HepG2 (cell line): ENCODE measurements around the gene FYTTD1. TPM values are rescaled to one million over a fixed set of nuclear protein-coding genes. Genes with fewer than 3 reads are reported as not detected.

Experiments used
- ATAC-seq: fragments of 200-7000 bp; cut with Tn5 transposase; 3 replicates; pipeline ENCODE4 v1.9.1; 2020; ENCODE audit warnings: mild to moderate bottlenecking, moderate library complexity
- BruUV-seq: library from RNA; stranded (reverse); fragments of 400-500 nt; replicated peaks from 2 replicates; lab custom pipeline; 2021; lab: Mats Ljungman, UMichigan
- CTCF ChIA-PET: fragments of 300-600 bp; formaldehyde crosslinking; extraction: SDS; loops from one replicate; lab custom pipeline; 2021; ENCODE audit warnings: low total read pairs, inconsistent platforms, low intra/inter-chr PET ratio; lab: Yijun Ruan, JAX
- POLR2A ChIA-PET: fragments of 350-600 bp; sonication (Branson Sonifier 250); formaldehyde crosslinking; loops from one replicate; lab custom pipeline; 2020; ENCODE audit warnings: antibody characterized with exemption, inconsistent platforms; lab: Yijun Ruan, JAX
- DNase-seq: peaks from one replicate; pipeline ENCODE4 v3.0.0-alpha.2; 2015; ENCODE audit warnings: low spot score
- FAIRE-seq: peaks from 3 replicates; lab custom pipeline; 2011; peaks lifted over from hg19 to GRCh38; lab: Jason Lieb, UNC
- H2AFZ ChIP-seq: one replicate; pipeline ENCODE4 v1.6.1; 2011; ENCODE audit warnings: low read length, inconsistent platforms
- H3K27ac ChIP-seq: fragments of 300-600 bp; 3 replicates; pipeline ENCODE4 v1.8.0; 2011; ENCODE audit warnings: mixed run types, mild to moderate bottlenecking, mixed read lengths, low read length, inconsistent platforms; ENCODE audit not compliant: insufficient read depth; ENCODE audit errors: extremely low read length
- H3K27me3 ChIP-seq, 2 experiments: fragments of 200-600 bp in 1 of 2; 2 replicates in 1 of 2; 3 replicates in 1 of 2; pipeline versions ENCODE4 v1.6.0 to v1.8.0; 2011; ENCODE audit warnings: low read length in 2 of 2, mild to moderate bottlenecking in 2 of 2, moderate library complexity in 2 of 2, inconsistent platforms in 1 of 2; ENCODE audit not compliant: insufficient read depth in 2 of 2, control insufficient read depth in 1 of 2
- H3K36me3 ChIP-seq, 2 experiments: fragments of 200-600 bp in 1 of 2; replicated peaks in 1 of 2; 2 replicates in 1 of 2; 3 replicates in 1 of 2; pipeline versions ENCODE4 v1.5.1 to v1.8.0; 2011; ENCODE audit warnings: low read length in 2 of 2, inconsistent platforms in 1 of 2; ENCODE audit not compliant: insufficient read depth in 2 of 2, control insufficient read depth in 1 of 2
- H3K4me1 ChIP-seq: 2 replicates; pipeline ENCODE4 v1.5.1; 2012; ENCODE audit warnings: low read length, inconsistent platforms; ENCODE audit not compliant: insufficient read depth
- H3K4me2 ChIP-seq: 2 replicates; pipeline ENCODE4 v1.6.0; 2011; ENCODE audit warnings: low read depth, low read length, inconsistent platforms
- H3K4me3 ChIP-seq, 3 experiments: fragments of 200-600 bp in 1 of 3; sonication (generic), shearing (Covaris generic) in 1 of 3; replicated peaks in 1 of 3; 2 replicates each; pipeline ENCODE4 v1.5.1; 2011 to 2016; ENCODE audit warnings: low read length in 3 of 3, inconsistent platforms in 2 of 3, low read depth in 2 of 3, mild to moderate bottlenecking in 2 of 3, control low read depth in 1 of 3, mixed read lengths in 1 of 3; ENCODE audit not compliant: insufficient read depth in 1 of 3
- H3K79me2 ChIP-seq: one replicate; pipeline ENCODE4 v1.6.1; 2011; ENCODE audit warnings: low read length, inconsistent platforms; ENCODE audit not compliant: insufficient read depth
- H3K9ac ChIP-seq: 2 replicates; pipeline ENCODE4 v1.6.0; 2011; ENCODE audit warnings: mild to moderate bottlenecking, low read depth, low read length, inconsistent platforms; ENCODE audit not compliant: insufficient read depth
- H3K9me3 ChIP-seq: 2 replicates; pipeline ENCODE4 v1.5.1; 2012; ENCODE audit warnings: mild to moderate bottlenecking, low read length
- H4K20me1 ChIP-seq: 2 replicates; pipeline ENCODE4 v1.6.0; 2011; ENCODE audit warnings: inconsistent platforms, mild to moderate bottlenecking, low read length, moderate library complexity; ENCODE audit not compliant: insufficient read depth
- AKAP8 ChIP-seq: sonication (generic); formaldehyde crosslinking; IDR thresholded peaks from 2 replicates; pipeline ENCODE4 v1.5.1; 2020; ENCODE audit warnings: mild to moderate bottlenecking, missing genetic modification reagents
- ATRX ChIP-seq: sonication (generic); formaldehyde crosslinking; IDR thresholded peaks from 2 replicates; pipeline ENCODE4 v1.4.0; 2020; ENCODE audit warnings: missing genetic modification reagents, borderline replicate concordance
- ELF1 ChIP-seq: sonication (generic); formaldehyde crosslinking; IDR thresholded peaks from 2 replicates; pipeline ENCODE4 v1.4.0; 2020; ENCODE audit warnings: missing genetic modification reagents
- ELF3 ChIP-seq: IDR thresholded peaks from 2 replicates; pipeline ENCODE4 v1.6.1; 2016; ENCODE audit warnings: missing genetic modification reagents, missing compliant biosample characterization
- HNRNPUL1 ChIP-seq: fragments of 200-400 bp; formaldehyde crosslinking; IDR thresholded peaks from 2 replicates; pipeline ENCODE4 v1.6.1; 2017; ENCODE audit warnings: low read depth, mild to moderate bottlenecking, low read length, moderate library complexity
- MIER3 ChIP-seq: IDR thresholded peaks from 2 replicates; pipeline ENCODE4 v1.6.1; 2016; ENCODE audit warnings: missing compliant biosample characterization, borderline replicate concordance
- SAP130 ChIP-seq: IDR thresholded peaks from 2 replicates; pipeline ENCODE4 v1.6.1; 2016; ENCODE audit warnings: low read depth
- SYNCRIP ChIP-seq: fragments of 200-400 bp; formaldehyde crosslinking; IDR thresholded peaks from 2 replicates; pipeline ENCODE4 v1.6.1; 2018; ENCODE audit warnings: mild to moderate bottlenecking, low read depth, low read length; ENCODE audit not compliant: insufficient read depth
- ZMYM3 ChIP-seq: sonication (generic); formaldehyde crosslinking; IDR thresholded peaks from 2 replicates; pipeline ENCODE4 v1.5.1; 2020; ENCODE audit warnings: mild to moderate bottlenecking, missing genetic modification reagents
- ZNF501 ChIP-seq: sonication (generic); formaldehyde crosslinking; IDR thresholded peaks from 2 replicates; pipeline ENCODE4 v1.5.1; 2020; ENCODE audit warnings: mild to moderate bottlenecking, moderate library complexity, missing genetic modification reagents
- ZNF556 ChIP-seq: sonication (generic); formaldehyde crosslinking; IDR thresholded peaks from 2 replicates; pipeline ENCODE4 v1.4.0; 2020; ENCODE audit warnings: mild to moderate bottlenecking, missing genetic modification reagents, borderline replicate concordance
- WGBS: methylation state at CpG from one replicate; pipeline ENCODE4 v1.1.6; 2017; ENCODE audit warnings: low lambda C conversion rate; 5-methylcytosine and 5-hydroxymethylcytosine counted together
- in situ Hi-C: cut with HindIII; loops from 2 replicates; pipeline ENCODE4 v1.10.0; 2017; ENCODE audit warnings: low pct_unique_long_range_greater_than_20kb; ENCODE audit not compliant: extremely low pct_ligation_motif_present
- intact Hi-C: fragments of 100-400 bp; cut with micrococcal nuclease; formaldehyde crosslinking; loops from one replicate; pipeline ENCODE4 v1.10.0; 2022; ENCODE audit not compliant: unreplicated experiment
- polyA plus RNA-seq, 8 experiments: library from polyadenylated mRNA; depleted of rRNA in 3 of 8; stranded (reverse) in 7 of 8; unstranded in 1 of 8; fragments of >200 nt; fragmentation: Illumina TruSeq in 4 of 8; extraction: Trizol in 4 of 8; gene quantifications; 2 replicates each; pipeline versions ENCODE4 v1.2.1 to v1.2.3, GENCODE V29; 2011 to 2016; ENCODE audit warnings: low read depth in 4 of 8, missing spikeins in 1 of 8, mixed read lengths in 1 of 8; ENCODE audit not compliant: insufficient read depth in 1 of 8
- total RNA-seq, 5 experiments: library from RNA; depleted of rRNA; stranded (reverse); fragments of >200 nt; fragmentation: Illumina TruSeq; extraction: Trizol; gene quantifications; 2 replicates each; pipeline ENCODE4 v1.2.3, GENCODE V29; 2016; ENCODE audit warnings: low read depth in 1 of 5
- TF ChIP-seq, protein P1 (sequence below): sonication (generic); formaldehyde crosslinking; IDR thresholded peaks from 2 replicates; pipeline ENCODE4 v1.8.0; 2022; ENCODE audit warnings: missing genetic modification reagents, mild to moderate bottlenecking, borderline replicate concordance
- TF ChIP-seq, protein P2 (sequence below): sonication (generic); formaldehyde crosslinking; IDR thresholded peaks from 2 replicates; pipeline ENCODE4 v1.5.0; 2020; ENCODE audit warnings: mild to moderate bottlenecking, missing genetic modification reagents, moderate library complexity
- TF ChIP-seq, protein P3 (sequence below): sonication (generic); formaldehyde crosslinking; IDR thresholded peaks from 2 replicates; pipeline ENCODE4 v1.5.1; 2020; ENCODE audit warnings: mild to moderate bottlenecking, missing genetic modification reagents, borderline replicate concordance

FYTTD1 gene
- total and polyA plus RNA-seq, 2 of the 13 experiments (the other 11 are each of a cell fraction or from before 2014, with no cell fraction given), result 6.5 to 28.8 TPM

GRCh38 chr3:197756704-197757103 is 7.0 kb downstream of the FYTTD1 start (continued):
- TF ChIP-seq AKAP8 (CRISPR knock-in tag), result no peak
- TF ChIP-seq ZNF501 (CRISPR knock-in tag), result no peak
- no peak for TF ChIP-seq SYNCRIP
- TF ChIP-seq, protein P1, sequence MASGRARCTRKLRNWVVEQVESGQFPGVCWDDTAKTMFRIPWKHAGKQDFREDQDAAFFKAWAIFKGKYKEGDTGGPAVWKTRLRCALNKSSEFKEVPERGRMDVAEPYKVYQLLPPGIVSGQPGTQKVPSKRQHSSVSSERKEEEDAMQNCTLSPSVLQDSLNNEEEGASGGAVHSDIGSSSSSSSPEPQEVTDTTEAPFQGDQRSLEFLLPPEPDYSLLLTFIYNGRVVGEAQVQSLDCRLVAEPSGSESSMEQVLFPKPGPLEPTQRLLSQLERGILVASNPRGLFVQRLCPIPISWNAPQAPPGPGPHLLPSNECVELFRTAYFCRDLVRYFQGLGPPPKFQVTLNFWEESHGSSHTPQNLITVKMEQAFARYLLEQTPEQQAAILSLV (CRISPR knock-in tag), result no peak
- TF ChIP-seq ELF3 (CRISPR knock-in tag), result no peak
- no peak for TF ChIP-seq ELF1 (CRISPR knock-in tag)
- no peak for TF ChIP-seq ATRX (CRISPR knock-in tag)
- TF ChIP-seq MIER3 (CRISPR knock-in tag), result no peak
- no peak for TF ChIP-seq ZMYM3 (CRISPR knock-in tag)
- TF ChIP-seq ZNF556, result no peak
- TF ChIP-seq, protein P2, sequence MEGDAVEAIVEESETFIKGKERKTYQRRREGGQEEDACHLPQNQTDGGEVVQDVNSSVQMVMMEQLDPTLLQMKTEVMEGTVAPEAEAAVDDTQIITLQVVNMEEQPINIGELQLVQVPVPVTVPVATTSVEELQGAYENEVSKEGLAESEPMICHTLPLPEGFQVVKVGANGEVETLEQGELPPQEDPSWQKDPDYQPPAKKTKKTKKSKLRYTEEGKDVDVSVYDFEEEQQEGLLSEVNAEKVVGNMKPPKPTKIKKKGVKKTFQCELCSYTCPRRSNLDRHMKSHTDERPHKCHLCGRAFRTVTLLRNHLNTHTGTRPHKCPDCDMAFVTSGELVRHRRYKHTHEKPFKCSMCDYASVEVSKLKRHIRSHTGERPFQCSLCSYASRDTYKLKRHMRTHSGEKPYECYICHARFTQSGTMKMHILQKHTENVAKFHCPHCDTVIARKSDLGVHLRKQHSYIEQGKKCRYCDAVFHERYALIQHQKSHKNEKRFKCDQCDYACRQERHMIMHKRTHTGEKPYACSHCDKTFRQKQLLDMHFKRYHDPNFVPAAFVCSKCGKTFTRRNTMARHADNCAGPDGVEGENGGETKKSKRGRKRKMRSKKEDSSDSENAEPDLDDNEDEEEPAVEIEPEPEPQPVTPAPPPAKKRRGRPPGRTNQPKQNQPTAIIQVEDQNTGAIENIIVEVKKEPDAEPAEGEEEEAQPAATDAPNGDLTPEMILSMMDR (CRISPR knock-in tag), result no peak

- Histone ChIP-seq H3K79me2 (peaks cover 17% of the 10 kb centered on the region), H3K4me1 (peaks cover 14% of the 10 kb centered on the region), H3K36me3 (peaks cover 0 to 8% of the 10 kb centered on the region in 2 experiments; a peak in 2 of 5 replicates), H3K9ac (no peak overlapping the region), H2AFZ (no peak overlapping the region), H3K9me3 (no peaks in the 10 kb centered on the region), H3K4me2 (no peak overlapping the region), H3K4me3 (no peak overlapping the region), H3K27ac (no peak overlapping the region), H3K27me3 (no peaks in the 10 kb centered on the region), H4K20me1 (no peaks in the 10 kb centered on the region)
- POLR2A ChIA-PET, result no interaction called here
- no TSS peak for BruUV-seq
- CTCF ChIA-PET, result no interaction called here
- DNase-seq (no peak), ATAC-seq (no peak), FAIRE-seq (no peak)
- in situ Hi-C loops, result no loop called here
- TF ChIP-seq, protein P3, sequence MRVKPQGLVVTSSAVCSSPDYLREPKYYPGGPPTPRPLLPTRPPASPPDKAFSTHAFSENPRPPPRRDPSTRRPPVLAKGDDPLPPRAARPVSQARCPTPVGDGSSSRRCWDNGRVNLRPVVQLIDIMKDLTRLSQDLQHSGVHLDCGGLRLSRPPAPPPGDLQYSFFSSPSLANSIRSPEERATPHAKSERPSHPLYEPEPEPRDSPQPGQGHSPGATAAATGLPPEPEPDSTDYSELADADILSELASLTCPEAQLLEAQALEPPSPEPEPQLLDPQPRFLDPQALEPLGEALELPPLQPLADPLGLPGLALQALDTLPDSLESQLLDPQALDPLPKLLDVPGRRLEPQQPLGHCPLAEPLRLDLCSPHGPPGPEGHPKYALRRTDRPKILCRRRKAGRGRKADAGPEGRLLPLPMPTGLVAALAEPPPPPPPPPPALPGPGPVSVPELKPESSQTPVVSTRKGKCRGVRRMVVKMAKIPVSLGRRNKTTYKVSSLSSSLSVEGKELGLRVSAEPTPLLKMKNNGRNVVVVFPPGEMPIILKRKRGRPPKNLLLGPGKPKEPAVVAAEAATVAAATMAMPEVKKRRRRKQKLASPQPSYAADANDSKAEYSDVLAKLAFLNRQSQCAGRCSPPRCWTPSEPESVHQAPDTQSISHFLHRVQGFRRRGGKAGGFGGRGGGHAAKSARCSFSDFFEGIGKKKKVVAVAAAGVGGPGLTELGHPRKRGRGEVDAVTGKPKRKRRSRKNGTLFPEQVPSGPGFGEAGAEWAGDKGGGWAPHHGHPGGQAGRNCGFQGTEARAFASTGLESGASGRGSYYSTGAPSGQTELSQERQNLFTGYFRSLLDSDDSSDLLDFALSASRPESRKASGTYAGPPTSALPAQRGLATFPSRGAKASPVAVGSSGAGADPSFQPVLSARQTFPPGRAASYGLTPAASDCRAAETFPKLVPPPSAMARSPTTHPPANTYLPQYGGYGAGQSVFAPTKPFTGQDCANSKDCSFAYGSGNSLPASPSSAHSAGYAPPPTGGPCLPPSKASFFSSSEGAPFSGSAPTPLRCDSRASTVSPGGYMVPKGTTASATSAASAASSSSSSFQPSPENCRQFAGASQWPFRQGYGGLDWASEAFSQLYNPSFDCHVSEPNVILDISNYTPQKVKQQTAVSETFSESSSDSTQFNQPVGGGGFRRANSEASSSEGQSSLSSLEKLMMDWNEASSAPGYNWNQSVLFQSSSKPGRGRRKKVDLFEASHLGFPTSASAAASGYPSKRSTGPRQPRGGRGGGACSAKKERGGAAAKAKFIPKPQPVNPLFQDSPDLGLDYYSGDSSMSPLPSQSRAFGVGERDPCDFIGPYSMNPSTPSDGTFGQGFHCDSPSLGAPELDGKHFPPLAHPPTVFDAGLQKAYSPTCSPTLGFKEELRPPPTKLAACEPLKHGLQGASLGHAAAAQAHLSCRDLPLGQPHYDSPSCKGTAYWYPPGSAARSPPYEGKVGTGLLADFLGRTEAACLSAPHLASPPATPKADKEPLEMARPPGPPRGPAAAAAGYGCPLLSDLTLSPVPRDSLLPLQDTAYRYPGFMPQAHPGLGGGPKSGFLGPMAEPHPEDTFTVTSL (CRISPR knock-in tag), result no peak
- TF ChIP-seq HNRNPUL1 (no peak), SAP130 (CRISPR knock-in tag) (no peak)
- intact Hi-C loops, result no loop called here
- WGBS, result 93% methylated on average over 4 of the region's 4 CpGs
Observed at GRCh38 chr3:197758512-197758911, 8.8 kb downstream of the FYTTD1 start.
